Neural crest cell (in vitro differentiated cells): ENCODE data around the gene CDH23. TPM values are rescaled to one million over a fixed set of nuclear protein-coding genes. Genes with fewer than 3 reads are reported as not detected.

Experiments
- DNase-seq: peaks from one replicate; pipeline ENCODE4 v3.0.0; 2021; ENCODE audit warnings: low read depth, mixed read lengths, low spot score
- H3K27ac Mint-ChIP-seq: one replicate; pipeline ENCODE4 v1.8.0; 2021; ENCODE audit warnings: mild to moderate bottlenecking, mixed read lengths; ENCODE audit not compliant: unreplicated experiment
- H3K27me3 Mint-ChIP-seq: 2 replicates; pipeline ENCODE4 v1.8.0; 2021; ENCODE audit warnings: low read depth, mild to moderate bottlenecking, mixed read lengths
- H3K36me3 Mint-ChIP-seq: 2 replicates; pipeline ENCODE4 v1.8.0; 2021; ENCODE audit warnings: low read depth, mild to moderate bottlenecking, mixed read lengths
- H3K4me1 Mint-ChIP-seq: 2 replicates; pipeline ENCODE4 v1.8.0; 2021; ENCODE audit warnings: mixed read lengths
- H3K4me3 Mint-ChIP-seq: one replicate; pipeline ENCODE4 v1.8.0; 2021; ENCODE audit warnings: mild to moderate bottlenecking, mixed read lengths
- H3K9me3 Mint-ChIP-seq: 2 replicates; pipeline ENCODE4 v1.8.0; 2021; ENCODE audit warnings: mixed read lengths
- total RNA-seq: library from RNA; stranded (reverse); gene quantifications from 2 replicates; pipeline ENCODE4 v1.2.1, GENCODE V29; 2021
- TF ChIP-seq, protein P1 (sequence below): fragments of 200-600 bp; sonication (generic); conservative IDR thresholded peaks from 2 replicates; pipeline ENCODE4 v1.5.0; 2021; ENCODE audit warnings: antibody characterized with exemption, mild to moderate bottlenecking

CDH23 gene
- total RNA-seq, 1 donor from 2014 or later, result 2.6 TPM

DNA sequence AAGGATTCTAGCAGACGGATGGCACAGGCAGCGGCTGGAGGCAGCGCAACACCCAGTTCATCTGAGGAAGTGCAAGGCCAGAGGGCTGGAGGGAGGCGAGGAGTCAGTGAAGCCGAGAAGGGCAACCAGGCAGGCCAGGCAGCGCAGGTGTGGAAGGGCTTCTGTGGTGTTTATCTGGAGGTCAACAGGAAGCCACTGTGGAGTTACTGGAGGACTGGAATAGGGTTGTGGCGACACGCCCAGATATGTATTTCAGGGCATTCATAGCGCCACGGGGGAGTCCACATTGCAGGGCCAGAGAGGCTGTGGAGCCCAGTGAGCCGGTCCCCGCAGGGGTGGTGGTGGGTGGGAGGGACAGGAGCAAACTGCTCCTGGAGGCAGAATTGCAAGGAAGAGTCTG lies 150.6 kb downstream of the CDH23 start:
- TF ChIP-seq, protein P1, sequence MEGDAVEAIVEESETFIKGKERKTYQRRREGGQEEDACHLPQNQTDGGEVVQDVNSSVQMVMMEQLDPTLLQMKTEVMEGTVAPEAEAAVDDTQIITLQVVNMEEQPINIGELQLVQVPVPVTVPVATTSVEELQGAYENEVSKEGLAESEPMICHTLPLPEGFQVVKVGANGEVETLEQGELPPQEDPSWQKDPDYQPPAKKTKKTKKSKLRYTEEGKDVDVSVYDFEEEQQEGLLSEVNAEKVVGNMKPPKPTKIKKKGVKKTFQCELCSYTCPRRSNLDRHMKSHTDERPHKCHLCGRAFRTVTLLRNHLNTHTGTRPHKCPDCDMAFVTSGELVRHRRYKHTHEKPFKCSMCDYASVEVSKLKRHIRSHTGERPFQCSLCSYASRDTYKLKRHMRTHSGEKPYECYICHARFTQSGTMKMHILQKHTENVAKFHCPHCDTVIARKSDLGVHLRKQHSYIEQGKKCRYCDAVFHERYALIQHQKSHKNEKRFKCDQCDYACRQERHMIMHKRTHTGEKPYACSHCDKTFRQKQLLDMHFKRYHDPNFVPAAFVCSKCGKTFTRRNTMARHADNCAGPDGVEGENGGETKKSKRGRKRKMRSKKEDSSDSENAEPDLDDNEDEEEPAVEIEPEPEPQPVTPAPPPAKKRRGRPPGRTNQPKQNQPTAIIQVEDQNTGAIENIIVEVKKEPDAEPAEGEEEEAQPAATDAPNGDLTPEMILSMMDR, result no peak
- no peak for DNase-seq
- Mint-ChIP-seq H3K4me1 (no peaks in the 10 kb centered on the region), H3K9me3 (no peaks in the 10 kb centered on the region), H3K27ac (no peak overlapping the region), H3K36me3 (no peaks in the 10 kb centered on the region), H3K27me3 (no peaks in the 10 kb centered on the region), H3K4me3 (no peak overlapping the region)

DNA sequence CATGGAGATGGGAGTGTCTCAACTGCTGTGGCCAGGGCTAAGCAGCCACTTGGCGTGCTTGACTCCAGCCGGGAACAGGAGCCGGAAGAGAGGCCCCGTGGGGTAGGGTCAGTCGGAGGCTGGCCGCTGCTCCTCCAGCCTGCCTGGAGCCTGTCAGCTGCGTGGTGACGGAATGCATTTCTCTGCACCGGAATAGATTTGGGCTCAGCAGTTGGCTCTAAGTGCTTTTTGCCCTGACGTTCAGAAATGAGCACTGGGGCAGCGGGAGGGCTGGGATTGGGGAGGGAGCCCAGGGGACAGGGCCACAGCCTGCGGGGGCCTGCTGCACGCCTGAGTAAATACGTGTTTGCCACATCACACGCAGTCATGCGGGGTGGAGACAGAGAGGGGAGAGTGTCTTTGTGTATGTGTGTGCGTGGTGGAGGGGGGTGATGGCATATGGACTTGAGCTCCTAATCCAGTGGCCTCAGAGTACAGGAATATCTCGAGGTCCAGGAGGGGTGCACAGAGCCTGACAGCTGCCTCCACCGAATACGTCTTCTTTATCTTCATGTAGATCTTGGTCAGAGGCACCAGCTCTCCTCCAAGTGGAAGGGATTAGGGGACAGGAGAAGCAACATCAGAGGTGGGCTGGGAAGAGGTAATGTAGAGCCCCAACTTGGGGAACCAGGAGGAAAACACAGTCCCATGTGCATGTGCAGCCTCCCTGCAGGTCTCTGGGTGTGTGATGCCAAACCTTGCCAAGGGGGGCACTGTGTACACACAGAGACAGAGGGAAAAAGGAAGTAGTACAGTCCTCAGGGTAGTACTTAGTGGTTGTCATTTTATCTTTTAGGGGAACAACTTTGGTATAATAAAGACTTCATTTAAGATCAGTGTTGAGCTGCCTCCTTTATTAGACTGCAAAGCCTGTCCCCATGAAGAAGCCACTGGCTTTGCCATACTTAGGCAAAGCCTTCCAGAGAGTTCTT lies 151.4 kb downstream of the CDH23 start:
- H3K4me3 Mint-ChIP-seq, result no peak overlapping the region

DNA sequence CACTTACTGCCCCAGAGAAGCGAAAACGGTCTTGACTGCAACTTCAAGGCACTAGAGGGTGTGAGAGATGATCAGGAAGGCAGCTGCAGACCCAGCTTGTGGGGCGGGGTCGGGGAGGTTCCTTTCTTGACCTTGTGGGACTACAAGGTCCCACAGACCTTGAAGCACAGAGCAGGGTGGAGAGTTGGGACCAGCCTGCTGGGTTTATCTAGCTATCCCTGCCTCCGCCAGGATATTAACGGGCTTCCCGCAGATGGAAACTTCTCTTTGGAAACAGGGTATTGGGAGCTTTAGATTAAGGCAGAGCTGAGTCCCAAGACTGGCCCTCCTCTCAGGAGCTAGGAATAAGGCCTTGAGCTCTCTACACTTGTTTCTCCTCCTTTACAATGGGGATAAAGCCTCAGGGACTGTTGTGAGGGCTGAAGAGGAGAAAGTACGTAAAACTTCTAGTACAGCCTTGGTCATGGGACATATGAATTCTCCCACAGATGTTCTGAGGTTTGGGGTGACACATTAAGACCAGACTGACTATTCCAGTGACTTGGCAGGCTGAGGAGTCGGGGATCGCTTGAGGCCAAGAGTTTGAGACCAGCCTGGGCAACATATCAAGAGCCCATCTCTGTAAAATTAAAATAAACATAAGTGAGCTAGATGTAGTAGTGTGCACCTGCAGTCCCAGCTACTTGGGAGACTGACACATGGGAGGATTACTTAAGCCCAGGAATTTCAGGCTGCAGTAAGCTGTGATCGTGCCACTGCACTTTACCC lies 153.2 kb downstream of the CDH23 start:
- Mint-ChIP-seq H3K36me3 (no peaks in the 10 kb centered on the region), H3K4me3 (no peak overlapping the region), H3K4me1 (no peaks in the 10 kb centered on the region), H3K9me3 (no peaks in the 10 kb centered on the region), H3K27ac (no peak overlapping the region), H3K27me3 (peaks cover 9% of the 10 kb centered on the region)
- DNase-seq, result no peak
- TF ChIP-seq, protein P1, result no peak

More for the DNA sequence above, 151.4 kb downstream of the CDH23 start:
- TF ChIP-seq, protein P1, result peak; percentile 64
- H3K4me1 Mint-ChIP-seq, result no peaks in the 10 kb centered on the region
- no peaks in the 10 kb centered on the region for H3K9me3 Mint-ChIP-seq
- no peak overlapping the region for H3K27ac Mint-ChIP-seq
- peaks cover 2% of the 10 kb centered on the region for H3K27me3 Mint-ChIP-seq
- peak; percentile 44 for DNase-seq
- H3K36me3 Mint-ChIP-seq, result no peaks in the 10 kb centered on the region

DNA sequence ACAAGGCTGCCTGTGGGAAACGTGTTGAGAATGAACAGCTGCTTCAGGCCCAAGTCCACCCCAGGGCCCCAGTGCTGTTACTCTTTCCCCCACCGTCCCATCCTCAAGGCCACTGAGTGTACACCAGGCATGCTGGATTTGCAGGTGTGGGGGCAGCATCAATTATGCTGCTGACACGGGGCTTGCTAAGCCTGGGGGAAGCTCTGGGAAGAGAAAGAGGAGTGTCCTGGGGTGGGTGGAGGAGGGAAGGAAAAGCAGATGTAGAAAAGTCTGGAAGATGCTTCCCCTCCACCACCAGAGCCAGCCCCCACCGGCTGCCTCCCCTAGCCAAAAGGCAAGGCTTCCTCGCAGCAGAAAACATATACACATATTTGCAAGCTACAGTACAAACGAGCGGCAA lies 153.9 kb downstream of the CDH23 start:
- no peaks in the 10 kb centered on the region for H3K36me3 Mint-ChIP-seq
- H3K4me3 Mint-ChIP-seq, result no peak overlapping the region
- no peak overlapping the region for H3K27ac Mint-ChIP-seq
- TF ChIP-seq, protein P1, result no peak
- no peaks in the 10 kb centered on the region for H3K9me3 Mint-ChIP-seq
- H3K4me1 Mint-ChIP-seq, result no peaks in the 10 kb centered on the region
- H3K27me3 Mint-ChIP-seq, result peaks cover 12% of the 10 kb centered on the region
- no peak for DNase-seq

DNA sequence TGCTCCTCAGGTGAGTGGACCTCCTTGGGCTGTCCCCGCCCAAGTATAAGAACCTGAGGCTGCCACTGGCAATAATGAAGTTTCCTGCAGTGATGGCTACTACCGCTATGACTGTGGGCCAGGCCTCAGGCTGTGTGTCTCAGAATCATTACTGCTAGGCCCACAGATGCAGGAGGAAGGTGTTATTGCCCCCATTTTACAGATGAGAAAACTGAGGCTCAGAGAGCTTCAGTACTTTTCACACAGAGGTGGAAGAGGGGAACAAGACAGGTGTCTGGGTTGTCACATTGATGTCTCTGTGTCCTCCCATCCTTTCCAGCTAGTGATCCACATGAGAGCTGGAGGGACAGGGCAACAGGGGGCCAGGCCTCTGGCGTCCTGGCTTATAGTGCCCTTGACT lies 155.2 kb downstream of the CDH23 start:
- H3K27me3 Mint-ChIP-seq, result peaks cover 19% of the 10 kb centered on the region
- H3K4me1 Mint-ChIP-seq, result no peaks in the 10 kb centered on the region
- no peak for DNase-seq
- H3K36me3 Mint-ChIP-seq, result no peaks in the 10 kb centered on the region
- no peak overlapping the region for H3K27ac Mint-ChIP-seq
- no peaks in the 10 kb centered on the region for H3K9me3 Mint-ChIP-seq
- TF ChIP-seq, protein P1, result no peak
- no peak overlapping the region for H3K4me3 Mint-ChIP-seq
